ENCODE measurements around the gene SLC6A5. TPM values are rescaled to one million over a fixed set of nuclear protein-coding genes. Genes with fewer than 3 reads are reported as not detected.
A peak's percentile ranks its signal among the peaks of the same experiment; 100 is the strongest.

The SLC6A5 gene
- total and polyA plus RNA-seq, 2 of the 8 experiments (the other 6 are each of a cell fraction or from before 2014, with no cell fraction given): not detected

GRCh38 chr11:20638074-20638473 lies 38.7 kb downstream of the SLC6A5 start:
- WGBS, 2 experiments (ENCODE audit: extremely low coverage in 1 of 2, insufficient coverage in 1 of 2, insufficient read length in 1 of 2, insufficient replicate concordance in 2 of 2, low coverage in 1 of 2, low lambda C conversion rate in 2 of 2, missing lambda C conversion rate in 1 of 2): 78% methylated on average over 7 of the region's 7 CpGs; no CpG with 5 or more reads in 1 of the 2 experiments

More at GRCh38 chr11:20638074-20638473, 38.7 kb downstream of the SLC6A5 start:
- no peak overlapping the region for H2AFZ ChIP-seq (ENCODE audit: low read length)
- DNase-seq (ENCODE audit: low read depth in 1 of 2, low spot score in 2 of 2) (no peak), FAIRE-seq (no peak)
- no peak overlapping the region for H2BK15ac ChIP-seq (ENCODE audit: low read length)
- H2BK12ac ChIP-seq (ENCODE audit: low read depth, low read length): no peak overlapping the region
- TF ChIP-seq MAFK (IDR thresholded peaks at IDR 0.05; ENCODE audit: low read depth, low read length): peak; percentile 84
- no peak for TF ChIP-seq KDM1A (IDR thresholded peaks at IDR 0.05; ENCODE audit: borderline replicate concordance, low read length)
- TF ChIP-seq SP4 (IDR thresholded peaks at IDR 0.05; ENCODE audit: low read length): no peak
- no peak for TF ChIP-seq PHF8 (conservative IDR thresholded peaks at IDR 0.05; ENCODE audit: low read depth, low read length)
- TF ChIP-seq BACH1 (IDR thresholded peaks at IDR 0.05; ENCODE audit: low read length): no peak
- TF ChIP-seq GABPA (IDR thresholded peaks at IDR 0.05; ENCODE audit: borderline replicate concordance, insufficient read depth, low read length): no peak
- no peak overlapping the region for H3K27ac ChIP-seq (ENCODE audit: low read depth, low read length)
- H4K8ac ChIP-seq (ENCODE audit: extremely low read depth, insufficient read depth, low read length): no peak overlapping the region
- no peak overlapping the region for H2BK5ac ChIP-seq (ENCODE audit: low read depth, low read length)
- H3K4me3 ChIP-seq (ENCODE audit: extremely low read depth in 1 of 4, insufficient read depth in 2 of 4, low read depth in 3 of 4, low read length in 4 of 4): no peak overlapping the region
- no peak overlapping the region for H3K9ac ChIP-seq (replicated peaks in 1 of 4; ENCODE audit: extremely low read depth in 1 of 4, low read depth in 3 of 4, low read length in 3 of 4)
- H3K4ac ChIP-seq (replicated peaks; ENCODE audit: insufficient read length, low read depth, low read length): no peak overlapping the region
- no peak overlapping the region for H4K91ac ChIP-seq (replicated peaks; ENCODE audit: insufficient read length, low read length)
- H4K20me1 ChIP-seq (replicated peaks in 1 of 2; ENCODE audit: control insufficient read depth in 1 of 2, insufficient read depth in 2 of 2, low read length in 2 of 2): no peaks in the 10 kb centered on the region
- H3K27me3 ChIP-seq (replicated peaks in 1 of 4; ENCODE audit: control insufficient read depth in 3 of 4, extremely low read depth in 1 of 4, insufficient read depth in 3 of 4, low read length in 3 of 4): no peaks in the 10 kb centered on the region
- H3K14ac ChIP-seq (ENCODE audit: insufficient read length): no peak overlapping the region
- no peak overlapping the region for H2BK20ac ChIP-seq (ENCODE audit: low read length)
- ChIA-PET CTCF (ENCODE audit: partially characterized antibody) (interaction anchor here (1.4 to 3.4 kb wide), 6 partner anchors 14 to 686 kb away, joined by 3 to 17 read pairs (median 7); no protein-coding TSS in a partner anchor), POLR2A (ENCODE audit: partially characterized antibody) (interaction anchor here (0.6 kb wide), 1 partner anchor 117 kb away, joined by 3 read pairs; no protein-coding TSS in a partner anchor)
- no peak overlapping the region for H4K5ac ChIP-seq (ENCODE audit: insufficient read length, low read depth, low read length)
- no peak overlapping the region for H2AK5ac ChIP-seq (ENCODE audit: low read depth, low read length)
- peaks cover 0 to 5% (median 2%) of the 10 kb centered on the region in 4 experiments; a peak in 3 of 7 replicates for H3K4me1 ChIP-seq (replicated peaks in 1 of 4; ENCODE audit: control insufficient read depth in 3 of 4, insufficient read depth in 4 of 4, low read length in 3 of 4)
- H3K4me2 ChIP-seq (ENCODE audit: insufficient read depth in 1 of 2, low read depth in 2 of 2, low read length in 2 of 2): no peak overlapping the region
- no peak overlapping the region for H3K18ac ChIP-seq (ENCODE audit: extremely low read depth, low read length)
- no peak overlapping the region for H3K23ac ChIP-seq (ENCODE audit: insufficient read length)
- H2BK120ac ChIP-seq (replicated peaks; ENCODE audit: low read depth, low read length): no peak overlapping the region
- no peaks in the 10 kb centered on the region for H3K23me2 ChIP-seq (ENCODE audit: low read depth, low read length)
- no peaks in the 10 kb centered on the region for H3K9me3 ChIP-seq (ENCODE audit: insufficient read depth in 2 of 2, low read depth in 1 of 2, low read length in 1 of 2)
- H3K56ac ChIP-seq (replicated peaks; ENCODE audit: insufficient read length, low read depth, low read length): no peak overlapping the region
- H3K79me2 ChIP-seq (ENCODE audit: control insufficient read depth in 1 of 2, insufficient read depth in 2 of 2, low read length in 2 of 2): no peaks in the 10 kb centered on the region
- H3K36me3 ChIP-seq (ENCODE audit: control insufficient read depth in 2 of 4, insufficient read depth in 4 of 4, low read length in 3 of 4): no peaks in the 10 kb centered on the region
- no peaks in the 10 kb centered on the region for H3K79me1 ChIP-seq (ENCODE audit: low read depth, low read length)
